ENCODE results near the gene IL6.
"Not testable (repeated sequence)": the region's sequence is repeated elsewhere in the genome, so short reads cannot be mapped to it uniquely, and the experiment has no call there.

IL6 gene

GRCh38 chr7:22759721-22760120, 32.7 kb downstream of the IL6 start:
- no peak for DNase-seq (ENCODE audit: low read depth)
- H3K4me3 ChIP-seq (ENCODE audit: low read depth, low read length) = no peak overlapping the region
- no peak for TF ChIP-seq CTCF (IDR thresholded peaks at IDR 0.05; ENCODE audit: low read depth, low read length, missing control alignments)

- no peak for TF ChIP-seq CTCF (IDR thresholded peaks at IDR 0.05; ENCODE audit: low read depth, low read length, missing control alignments)
- DNase-seq (ENCODE audit: low read depth) = no peak
These were observed 35.9 kb downstream of the IL6 start for GRCh38 chr7:22762866-22763265.

GRCh38 chr7:22765609-22766008, 38.6 kb downstream of the IL6 start:
- no peak overlapping the region for H3K4me3 ChIP-seq (ENCODE audit: low read depth, low read length)
- DNase-seq (ENCODE audit: low read depth) = peak; percentile 58
- no peak for TF ChIP-seq CTCF (IDR thresholded peaks at IDR 0.05; ENCODE audit: low read depth, low read length, missing control alignments)

More at GRCh38 chr7:22762866-22763265, 35.9 kb downstream of the IL6 start:
- H3K4me3 ChIP-seq (ENCODE audit: low read depth, low read length) = no peak overlapping the region

GRCh38 chr7:22771194-22771871, 44.3 kb downstream of the IL6 start:
- DNase-seq (ENCODE audit: low read depth) = no peak
- H3K4me3 ChIP-seq (ENCODE audit: low read depth, low read length) = no peak overlapping the region
- no peak for TF ChIP-seq CTCF (IDR thresholded peaks at IDR 0.05; ENCODE audit: low read depth, low read length, missing control alignments)

GRCh38 chr7:22771872-22772228, 44.9 kb downstream of the IL6 start:
- no peak for DNase-seq (ENCODE audit: low read depth)
- no peak for TF ChIP-seq CTCF (IDR thresholded peaks at IDR 0.05; ENCODE audit: low read depth, low read length, missing control alignments)
- no peak overlapping the region for H3K4me3 ChIP-seq (ENCODE audit: low read depth, low read length)

- no peak overlapping the region for H3K4me3 ChIP-seq (ENCODE audit: low read depth, low read length)
- no peak for DNase-seq (ENCODE audit: low read depth)
- TF ChIP-seq CTCF (IDR thresholded peaks at IDR 0.05; ENCODE audit: low read depth, low read length, missing control alignments) = no peak
These were observed 45.9 kb downstream of the IL6 start for GRCh38 chr7:22772885-22773284.

GRCh38 chr7:22776964-22777363, 50.0 kb downstream of the IL6 start:
- no peak overlapping the region for H3K4me3 ChIP-seq (ENCODE audit: low read depth, low read length)
- TF ChIP-seq CTCF (IDR thresholded peaks at IDR 0.05; ENCODE audit: low read depth, low read length, missing control alignments) = no peak
- no peak for DNase-seq (ENCODE audit: low read depth)

- not testable (repeated sequence) for H3K4me3 ChIP-seq (ENCODE audit: low read depth, low read length); DNase-seq (ENCODE audit: low read depth)
These were observed 52.8 kb downstream of the IL6 start for GRCh38 chr7:22779730-22780323.
